Aorta (tissue), 5 donors: ENCODE measurements around the gene ISM1. TPM values are rescaled to one million over a fixed set of nuclear protein-coding genes. Genes with fewer than 3 reads are reported as not detected.

Experiments used
- ATAC-seq: fragments of 200-7000 bp; cut with Tn5 transposase; one replicate; pipeline ENCODE4 v1.9.1; 2022; ENCODE audit warnings: moderate library complexity; ENCODE audit not compliant: low FRiP score
- DNase-seq, 2 donors: peaks; one replicate each; pipeline ENCODE4 v3.0.0-alpha.2; 2020
- H3K27ac ChIP-seq, 2 donors: one replicate each; pipeline ENCODE4 v1.5.1; 2013; ENCODE audit warnings: low read length in 2 of 2, mild to moderate bottlenecking in 2 of 2, moderate library complexity in 2 of 2, control low read depth in 1 of 2, inconsistent platforms in 1 of 2, low read depth in 1 of 2
- H3K27me3 ChIP-seq, 2 donors: one replicate each; pipeline ENCODE4 v1.6.1; 2013; ENCODE audit warnings: control low read depth in 1 of 2, low read length in 1 of 2, mild to moderate bottlenecking in 1 of 2, moderate library complexity in 1 of 2; ENCODE audit not compliant: insufficient read depth in 2 of 2, control insufficient read depth in 1 of 2
- H3K36me3 ChIP-seq, 2 donors: one replicate each; pipeline ENCODE4 v1.6.1; 2013; ENCODE audit warnings: control low read depth in 1 of 2, low read length in 1 of 2, mild to moderate bottlenecking in 1 of 2; ENCODE audit not compliant: insufficient read depth in 2 of 2, control insufficient read depth in 1 of 2
- H3K4me1 ChIP-seq, 2 donors: one replicate each; pipeline ENCODE4 v1.6.1; 2013; ENCODE audit warnings: low read length in 2 of 2, control low read depth in 1 of 2, mild to moderate bottlenecking in 1 of 2, moderate library complexity in 1 of 2; ENCODE audit not compliant: insufficient read depth in 2 of 2, control insufficient read depth in 1 of 2
- H3K4me3 ChIP-seq, 2 donors: one replicate each; pipeline ENCODE4 v1.5.1; 2013; ENCODE audit warnings: low read length in 2 of 2, control low read depth in 1 of 2, mild to moderate bottlenecking in 1 of 2
- H3K9me3 ChIP-seq: one replicate; pipeline ENCODE4 v1.6.1; 2013; ENCODE audit warnings: mild to moderate bottlenecking, low read length; ENCODE audit not compliant: control insufficient read depth
- WGBS, 2 donors: extraction: QIAGEN DNeasy Blood & Tissue Kit; methylation state at CpG; one replicate each; pipeline ENCODE4 v1.1.7; 2013; 5-methylcytosine and 5-hydroxymethylcytosine counted together
- intact Hi-C, 2 donors: fragments of 100-400 bp; cut with DNase I; formaldehyde crosslinking; loops; one replicate each; pipeline versions ENCODE4 v1.14.2 to v1.15.0; 2022
- polyA plus RNA-seq, 2 donors: library from polyadenylated mRNA; stranded (reverse); fragments of 200-250 nt; gene quantifications; one replicate each; pipeline ENCODE4 v1.2.3, GENCODE V29; 2013
- total RNA-seq, 2 donors: library from RNA; stranded (reverse); fragmentation: NEBNext Ultra II Directional; extraction: Animal tissue kit (Norgen Biotek cat#: 25700); gene quantifications; one replicate each; pipeline ENCODE4 v1.2.1, GENCODE V29; 2021
- donor health status: healthy with polysubstance abuse.
- donor health status: Bipolar disorder and iron deficiency.
- donor health status: DM: no; HTN: no; CAD: no.
- donor health status: DM: no; HTN: no; CAD: no.
- donor health status: DM: yes; HTN: yes; CAD: no.

ISM1 gene
- total and polyA plus RNA-seq, 4 donors: 2.0 to 94.9 (median 24.2) TPM

DNA sequence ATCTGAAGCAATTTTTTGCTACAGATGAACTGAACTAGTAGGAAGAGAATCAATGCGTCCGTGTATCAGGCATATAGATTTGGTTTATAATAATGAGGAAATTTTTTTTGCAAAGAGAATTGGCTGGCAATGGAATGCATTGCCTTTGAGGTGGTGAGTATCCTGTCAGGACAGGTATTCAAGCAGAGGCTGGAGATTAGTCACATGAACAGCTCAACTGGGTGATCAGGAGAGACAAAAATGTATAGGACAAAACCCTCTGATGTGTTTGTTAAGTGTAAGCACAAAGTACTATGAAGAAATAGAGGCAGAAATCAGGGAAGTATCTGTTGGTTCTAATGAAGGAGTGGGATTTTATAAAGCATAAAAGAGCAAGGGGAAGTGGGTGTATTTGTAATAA, 80.5 kb downstream of the ISM1 start:
- Histone ChIP-seq H3K9me3 (peaks cover 5% of the 10 kb centered on the region), H3K27ac (no peak overlapping the region), H3K27me3 (no peaks in the 10 kb centered on the region), H3K36me3 (no peaks in the 10 kb centered on the region), H3K4me1 (no peaks in the 10 kb centered on the region), H3K4me3 (no peak overlapping the region)
- ATAC-seq (no peak), DNase-seq (no peak)
- WGBS, 2 donors: 96% methylated on average over 2 of the region's 2 CpGs
- intact Hi-C loops: loop anchor here in 1 of 2 donors (10.0 kb wide), 1 partner anchor 177 kb away; no protein-coding TSS in a partner anchor

DNA sequence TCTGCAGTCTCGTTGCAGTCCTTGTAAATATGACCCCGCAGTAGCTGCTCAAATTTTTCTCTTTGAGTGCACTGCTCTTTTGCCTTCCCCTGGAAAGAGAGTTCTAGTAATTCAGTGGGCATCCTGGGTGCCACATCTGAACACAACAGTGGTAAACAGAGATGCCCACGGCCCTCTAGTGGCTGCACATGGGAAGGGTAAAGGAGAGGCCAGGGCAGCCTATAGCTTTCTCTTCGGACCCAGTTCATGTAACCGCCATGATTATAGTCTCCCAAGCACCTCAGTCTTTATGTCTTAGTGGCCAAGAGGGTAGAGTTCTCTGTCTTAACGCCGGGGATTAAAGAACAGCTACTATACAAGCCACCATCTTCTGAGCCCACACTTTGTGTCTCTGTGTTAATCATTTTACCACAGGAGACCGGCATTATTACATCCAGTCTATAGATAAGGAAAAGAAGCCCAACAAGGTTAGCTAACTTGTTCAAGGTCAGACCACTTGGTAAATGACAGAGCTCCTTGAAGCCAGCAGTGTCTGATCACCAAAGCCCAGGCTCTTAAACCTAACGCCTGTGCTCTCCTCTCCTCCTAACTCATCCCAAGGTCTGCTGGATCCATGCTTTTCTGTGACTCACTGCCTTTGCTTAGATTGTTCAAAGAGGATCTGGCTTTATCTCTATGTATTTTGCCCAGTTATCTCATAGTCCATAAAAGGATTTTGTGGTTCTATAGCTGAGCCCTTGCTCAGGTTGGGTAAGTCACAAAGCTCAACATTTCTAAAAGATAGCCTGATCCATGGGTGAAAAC, 81.8 kb downstream of the ISM1 start:
- Histone ChIP-seq H3K27ac (no peak overlapping the region), H3K27me3 (no peaks in the 10 kb centered on the region), H3K9me3 (peaks cover 5% of the 10 kb centered on the region), H3K4me1 (no peaks in the 10 kb centered on the region), H3K36me3 (no peaks in the 10 kb centered on the region), H3K4me3 (no peak overlapping the region)
- DNase-seq: no peak
- no peak for ATAC-seq
- 56 to 59% methylated on average over 9 of the region's 9 CpGs for WGBS, 2 donors
- intact Hi-C loops: loop anchor here in 1 of 2 donors (10.0 kb wide), 1 partner anchor 178 kb away; no protein-coding TSS in a partner anchor

DNA sequence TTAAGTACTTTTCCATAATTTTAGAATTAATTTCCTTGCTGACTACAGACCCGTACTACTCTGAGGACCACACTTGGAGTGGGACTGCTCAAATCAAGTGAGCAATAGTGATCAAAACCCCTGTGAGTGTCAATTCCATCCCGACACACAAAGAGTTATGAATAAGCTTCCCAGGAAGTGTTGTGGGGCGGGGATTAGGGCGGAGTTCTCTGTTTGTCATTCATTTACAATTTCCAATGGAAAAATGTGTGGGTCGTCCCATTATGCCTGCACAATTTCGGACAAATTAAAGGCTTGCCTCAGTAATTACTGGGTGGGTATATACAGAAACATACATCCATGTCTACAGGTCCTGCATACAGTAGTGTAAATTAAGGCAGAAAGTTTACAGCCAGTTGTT, 84.2 kb downstream of the ISM1 start:
- 85 to 87% methylated on average over 6 of the region's 6 CpGs for WGBS, 2 donors
- no peak for DNase-seq

DNA sequence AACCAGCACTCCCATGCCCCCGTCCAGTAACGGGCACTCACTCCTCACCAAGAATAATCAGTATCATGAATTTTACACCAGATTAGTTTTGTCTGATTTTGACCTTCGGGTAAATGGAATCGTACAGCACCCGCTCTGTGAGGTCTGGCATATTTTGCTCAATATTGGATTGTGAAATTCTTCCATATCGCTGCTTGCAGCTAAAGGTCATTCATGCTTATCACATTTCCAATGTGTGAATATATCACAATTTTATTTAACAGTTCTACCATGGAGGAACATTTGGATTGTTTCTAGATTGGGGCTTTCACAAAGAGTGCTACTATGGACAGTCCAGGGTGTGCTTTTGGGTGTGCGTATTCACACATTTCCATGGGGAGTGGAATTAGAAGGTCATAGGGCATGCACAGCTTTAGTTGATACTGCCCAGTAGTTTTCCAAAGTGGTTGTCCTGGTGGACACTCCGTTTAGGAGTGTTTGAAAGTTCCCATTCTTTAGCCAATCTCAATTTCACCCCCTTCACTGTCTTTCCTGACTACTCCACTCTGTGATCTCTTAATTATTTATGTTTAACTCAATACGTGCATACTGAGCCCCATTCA, 86.6 kb downstream of the ISM1 start:
- ATAC-seq: no peak
- intact Hi-C loops: loop anchor here in 1 of 2 donors (10.0 kb wide), 1 partner anchor 183 kb away; no protein-coding TSS in a partner anchor
- H3K4me3 ChIP-seq: no peak overlapping the region
- DNase-seq: no peak
- 86 to 89% methylated on average over 9 of the region's 9 CpGs for WGBS, 2 donors
- H3K36me3 ChIP-seq: no peaks in the 10 kb centered on the region
- H3K4me1 ChIP-seq: no peaks in the 10 kb centered on the region
- H3K9me3 ChIP-seq: peaks cover 5% of the 10 kb centered on the region
- no peak overlapping the region for H3K27ac ChIP-seq
- H3K27me3 ChIP-seq: no peaks in the 10 kb centered on the region

More for the DNA sequence above, 84.2 kb downstream of the ISM1 start:
- no peak for ATAC-seq
- intact Hi-C loops: loop anchor here in 1 of 2 donors (10.0 kb wide), 1 partner anchor 180 kb away; no protein-coding TSS in a partner anchor
- no peaks in the 10 kb centered on the region for H3K4me1 ChIP-seq
- H3K27ac ChIP-seq: no peak overlapping the region
- peaks cover 5% of the 10 kb centered on the region for H3K9me3 ChIP-seq
- no peak overlapping the region for H3K4me3 ChIP-seq
- no peaks in the 10 kb centered on the region for H3K36me3 ChIP-seq
- no peaks in the 10 kb centered on the region for H3K27me3 ChIP-seq

- Histone ChIP-seq H3K27me3 (no peaks in the 10 kb centered on the region), H3K4me3 (no peak overlapping the region), H3K9me3 (no peaks in the 10 kb centered on the region), H3K36me3 (no peaks in the 10 kb centered on the region), H3K27ac (no peak overlapping the region), H3K4me1 (no peaks in the 10 kb centered on the region)
- DNase-seq (no peak), ATAC-seq (no peak)
- WGBS, 2 donors: 86 to 88% methylated on average over 6 of the region's 6 CpGs
- intact Hi-C loops: no loop called here
These were observed 91.2 kb downstream of the ISM1 start for GRCh38 chr20:13312300-13312699.

GRCh38 chr20:13313201-13313600, 92.1 kb downstream of the ISM1 start:
- no peaks in the 10 kb centered on the region for H3K27me3 ChIP-seq
- no peaks in the 10 kb centered on the region for H3K9me3 ChIP-seq
- no peak for DNase-seq
- no peak overlapping the region for H3K27ac ChIP-seq
- H3K4me1 ChIP-seq: no peaks in the 10 kb centered on the region
- WGBS, 2 donors: 79 to 81% methylated on average over 5 of the region's 5 CpGs
- no peak overlapping the region for H3K4me3 ChIP-seq
- intact Hi-C loops: no loop called here
- no peaks in the 10 kb centered on the region for H3K36me3 ChIP-seq
- ATAC-seq: no peak

DNA sequence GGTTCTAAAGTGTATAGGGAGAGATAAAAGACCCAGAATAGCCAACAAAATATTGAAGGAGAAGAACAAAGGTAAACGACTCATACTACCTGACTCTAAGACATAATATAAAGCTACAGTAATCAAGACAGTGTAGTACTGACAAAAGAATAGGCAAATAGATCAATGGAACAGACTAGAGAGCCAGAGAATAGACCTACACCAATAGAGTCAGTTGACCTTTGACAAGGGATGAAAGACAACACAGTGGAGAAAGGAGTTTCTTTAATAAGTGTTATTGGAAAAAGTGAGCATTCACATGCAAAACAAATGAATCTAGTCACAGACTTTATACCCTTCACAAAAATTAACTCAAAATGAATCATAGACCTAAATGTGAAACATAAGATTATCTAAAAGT, 96.4 kb downstream of the ISM1 start:
- intact Hi-C loops: no loop called here
- 87 to 90% methylated on average over 1 of the region's 1 CpG for WGBS, 2 donors

GRCh38 chr20:13318871-13319521, 97.9 kb downstream of the ISM1 start:
- Histone ChIP-seq H3K4me3 (no peak overlapping the region), H3K27me3 (no peaks in the 10 kb centered on the region), H3K4me1 (no peaks in the 10 kb centered on the region), H3K9me3 (no peaks in the 10 kb centered on the region), H3K27ac (no peak overlapping the region), H3K36me3 (no peaks in the 10 kb centered on the region)
- ATAC-seq (no peak), DNase-seq (no peak)
- intact Hi-C loops: no loop called here
- WGBS, 2 donors: 74 to 80% methylated on average over 5 of the region's 5 CpGs

More for the DNA sequence above, 96.4 kb downstream of the ISM1 start:
- DNase-seq: no peak
- ATAC-seq: no peak
- Histone ChIP-seq H3K36me3 (no peaks in the 10 kb centered on the region), H3K4me1 (no peaks in the 10 kb centered on the region), H3K4me3 (no peak overlapping the region), H3K27me3 (no peaks in the 10 kb centered on the region), H3K27ac (no peak overlapping the region), H3K9me3 (no peaks in the 10 kb centered on the region)
